GM12878 (cell line): ENCODE measurements around the gene LMO3. TPM values are rescaled to one million over a fixed set of nuclear protein-coding genes. Genes with fewer than 3 reads are reported as not detected.

Experiments
- ATAC-seq: fragments of 200-7000 bp; cut with Tn5 transposase; 3 replicates; pipeline ENCODE4 v1.9.1; 2020; ENCODE audit warnings: mild to moderate bottlenecking, moderate library complexity
- BruUV-seq: library from RNA; stranded (reverse); fragments of 400-500 nt; replicated peaks from 2 replicates; lab custom pipeline; 2021; lab: Mats Ljungman, UMichigan
- CTCF ChIA-PET: fragments of 300-600 bp; sonication (Branson Sonifier 250); formaldehyde crosslinking; extraction: SDS; loops from one replicate; lab custom pipeline; 2021; ENCODE audit warnings: inconsistent platforms; lab: Yijun Ruan, JAX
- POLR2A ChIA-PET: fragments of 350-600 bp; formaldehyde crosslinking; extraction: SDS; loops from one replicate; lab custom pipeline; 2021; ENCODE audit warnings: inconsistent platforms; lab: Charles Lee
- RAD21 ChIA-PET: fragments of 300-600 bp; sonication (Branson Sonifier 250); formaldehyde crosslinking; loops from one replicate; lab custom pipeline; 2023; ENCODE audit warnings: antibody characterized with exemption; ENCODE audit not compliant: unreplicated experiment; lab: Charles Lee
- SMC1A ChIA-PET: fragments of 300-600 bp; sonication (Branson Sonifier 250); formaldehyde crosslinking; loops from one replicate; lab custom pipeline; 2023; ENCODE audit not compliant: unreplicated experiment, uncharacterized antibody; lab: Charles Lee
- DNase-seq: peaks from one replicate; pipeline ENCODE4 v3.0.0-alpha.2; 2011; ENCODE audit warnings: low read depth, low spot score
- FAIRE-seq: peaks from 3 replicates; lab custom pipeline; 2011; peaks lifted over from hg19 to GRCh38; lab: Jason Lieb, UNC
- H2AFZ ChIP-seq: 2 replicates; pipeline ENCODE4 v1.6.0; 2011; ENCODE audit warnings: low read depth, low read length, control low read depth; ENCODE audit not compliant: control insufficient read depth
- H3K27ac ChIP-seq: 2 replicates; pipeline ENCODE4 v1.5.1; 2011; ENCODE audit warnings: control low read depth; ENCODE audit not compliant: control insufficient read depth, insufficient read depth
- H3K27me3 ChIP-seq, 2 experiments: replicated peaks in 1 of 2; 2 replicates each; pipeline versions ENCODE4 v1.6.0 to v1.6.1; 2011; ENCODE audit warnings: low read length in 1 of 2; ENCODE audit not compliant: control insufficient read depth in 2 of 2, insufficient read depth in 2 of 2
- H3K36me3 ChIP-seq, 2 experiments: 2 replicates each; pipeline ENCODE4 v1.5.1; 2011; ENCODE audit warnings: low read length in 1 of 2; ENCODE audit not compliant: control insufficient read depth in 2 of 2, insufficient read depth in 2 of 2
- H3K4me1 ChIP-seq: 2 replicates; pipeline ENCODE4 v1.6.1; 2011; ENCODE audit warnings: mild to moderate bottlenecking, low read length, moderate library complexity, mixed read lengths; ENCODE audit not compliant: control insufficient read depth, insufficient read depth
- H3K4me2 ChIP-seq: 2 replicates; pipeline ENCODE4 v1.6.0; 2011; ENCODE audit warnings: control low read depth; ENCODE audit not compliant: control insufficient read depth, insufficient read depth
- H3K4me3 ChIP-seq: fragments of 200-600 bp; sonication (generic); 2 replicates; pipeline ENCODE4 v1.5.1; 2016
- H3K79me2 ChIP-seq: 2 replicates; pipeline ENCODE4 v1.6.0; 2011; ENCODE audit warnings: low read length; ENCODE audit not compliant: control insufficient read depth, insufficient read depth
- H3K9ac ChIP-seq: 2 replicates; pipeline ENCODE4 v1.8.0; 2011; ENCODE audit warnings: low read length, control low read depth, mixed read lengths; ENCODE audit not compliant: control insufficient read depth, insufficient read depth
- H3K9me3 ChIP-seq: replicated peaks from 3 replicates; pipeline ENCODE4 v1.5.1; 2011; ENCODE audit warnings: mild to moderate bottlenecking, low read length; ENCODE audit not compliant: control insufficient read depth, insufficient read depth
- H4K20me1 ChIP-seq: 2 replicates; pipeline ENCODE4 v1.6.0; 2011; ENCODE audit not compliant: control insufficient read depth, insufficient read depth
- CBX5 ChIP-seq: sonication (generic); IDR thresholded peaks from 2 replicates; pipeline ENCODE4 v1.6.1; 2016; ENCODE audit warnings: low read depth, moderate library complexity, mild to moderate bottlenecking, inconsistent platforms
- E4F1 ChIP-seq: fragments of 450-650 bp; IDR thresholded peaks from 2 replicates; pipeline ENCODE4 v1.6.1; 2018; ENCODE audit warnings: borderline replicate concordance, mild to moderate bottlenecking; ENCODE audit not compliant: partially characterized antibody
- IRF4 ChIP-seq: IDR thresholded peaks from 2 replicates; pipeline ENCODE4 v1.6.1; 2011; ENCODE audit warnings: low read depth, low read length
- MAX ChIP-seq: IDR thresholded peaks from 2 replicates; pipeline ENCODE4 v1.6.1; 2012; ENCODE audit warnings: low read depth, low read length, improper control_type of control experiment
- MYB ChIP-seq: fragments of 150-350 bp; IDR thresholded peaks from 2 replicates; pipeline ENCODE4 v1.6.1; 2014; ENCODE audit warnings: mild to moderate bottlenecking, low read depth, low read length, borderline replicate concordance
- MYC ChIP-seq: IDR thresholded peaks from 2 replicates; pipeline ENCODE4 v1.6.1; 2011; ENCODE audit warnings: mild to moderate bottlenecking, low read length, moderate library complexity, inconsistent platforms; ENCODE audit not compliant: insufficient read depth, insufficient replicate concordance, insufficient read length, severe bottlenecking
- NBN ChIP-seq: fragments of 450-650 bp; IDR thresholded peaks from 2 replicates; pipeline ENCODE4 v1.6.1; 2016
- PRDM15 ChIP-seq: fragments of 450-650 bp; formaldehyde crosslinking; IDR thresholded peaks from 2 replicates; pipeline ENCODE4 v1.4.0; 2020; ENCODE audit warnings: mild to moderate bottlenecking, moderate library complexity
- RCOR1 ChIP-seq: conservative IDR thresholded peaks from 2 replicates; pipeline ENCODE4 v1.6.1; 2012; ENCODE audit warnings: low read depth, low read length, improper control_type of control experiment
- RUNX3 ChIP-seq: IDR thresholded peaks from 2 replicates; pipeline ENCODE4 v1.6.1; 2012; ENCODE audit warnings: low read length, inconsistent platforms
- SIN3A ChIP-seq: IDR thresholded peaks from 2 replicates; pipeline ENCODE4 v1.6.1; 2012; ENCODE audit warnings: low read depth, low read length, improper control_type of control experiment
- SMAD1 ChIP-seq: fragments of 450-650 bp; IDR thresholded peaks from 2 replicates; pipeline ENCODE4 v1.6.1; 2018; ENCODE audit warnings: mild to moderate bottlenecking, low read depth; ENCODE audit not compliant: partially characterized antibody
- TARDBP ChIP-seq: IDR thresholded peaks from 2 replicates; pipeline ENCODE4 v1.6.1; 2016; ENCODE audit warnings: borderline replicate concordance
- TCF3 ChIP-seq: IDR thresholded peaks from 2 replicates; pipeline ENCODE4 v1.6.1; 2012; ENCODE audit warnings: low read depth, mild to moderate bottlenecking, low read length, borderline replicate concordance; ENCODE audit not compliant: insufficient read depth
- TCF7 ChIP-seq: IDR thresholded peaks from 2 replicates; pipeline ENCODE4 v1.6.1; 2014; ENCODE audit warnings: antibody characterized with exemption, borderline replicate concordance
- WGBS: methylation state at CpG from one replicate; pipeline ENCODE4 v1.1.6; 2016; ENCODE audit warnings: low lambda C conversion rate; ENCODE audit not compliant: insufficient replicate concordance, insufficient coverage; ENCODE audit errors: missing lambda C conversion rate; 5-methylcytosine and 5-hydroxymethylcytosine counted together
- in situ Hi-C: fragments of 300-500 bp; cut with MboI; formaldehyde crosslinking; loops from 9 replicates; pipeline ENCODE4 v1.14.3; 2018; ENCODE audit warnings: mixed read lengths
- intact Hi-C: fragments of 100-400 bp; cut with micrococcal nuclease; formaldehyde crosslinking; loops from one replicate; pipeline ENCODE4 v1.14.2; 2022; ENCODE audit not compliant: unreplicated experiment
- polyA plus RNA-seq, 11 experiments: library from polyadenylated mRNA; depleted of rRNA in 4 of 11; unstranded in 6 of 11; stranded (reverse) in 5 of 11; fragments of >200 nt; fragmentation: Nextera tagmentation in 4 of 11; fragmentation: Illumina TruSeq in 1 of 11; extraction: Ambion mirVana in 4 of 11; extraction: Trizol in 1 of 11; gene quantifications; 1 replicate in 1 of 11; 2 replicates in 10 of 11; pipeline versions ENCODE4 v1.2.1 to v1.2.3, GENCODE V29; 2011 to 2016; ENCODE audit warnings: inconsistent platforms in 2 of 11, missing spikeins in 2 of 11, low read depth in 1 of 11
- total RNA-seq, 4 experiments: library from RNA; depleted of rRNA in 3 of 4; stranded (reverse); fragments of >200 nt in 3 of 4; fragmentation: Illumina TruSeq in 1 of 4; extraction: Trizol in 1 of 4; gene quantifications; 2 replicates each; pipeline versions ENCODE4 v1.2.1 to v1.2.3, GENCODE V29; 2013 to 2021
- TF ChIP-seq, protein P1 (sequence below): IDR thresholded peaks from 2 replicates; pipeline ENCODE4 v1.6.1; 2012; ENCODE audit warnings: low read depth, low read length, improper control_type of control experiment

The LMO3 gene
- total and polyA plus RNA-seq, 10 of the 15 experiments (the other 5 are each of a cell fraction or from before 2014, with no cell fraction given): 1.6 to 13.5 (median 1.9) TPM

DNA sequence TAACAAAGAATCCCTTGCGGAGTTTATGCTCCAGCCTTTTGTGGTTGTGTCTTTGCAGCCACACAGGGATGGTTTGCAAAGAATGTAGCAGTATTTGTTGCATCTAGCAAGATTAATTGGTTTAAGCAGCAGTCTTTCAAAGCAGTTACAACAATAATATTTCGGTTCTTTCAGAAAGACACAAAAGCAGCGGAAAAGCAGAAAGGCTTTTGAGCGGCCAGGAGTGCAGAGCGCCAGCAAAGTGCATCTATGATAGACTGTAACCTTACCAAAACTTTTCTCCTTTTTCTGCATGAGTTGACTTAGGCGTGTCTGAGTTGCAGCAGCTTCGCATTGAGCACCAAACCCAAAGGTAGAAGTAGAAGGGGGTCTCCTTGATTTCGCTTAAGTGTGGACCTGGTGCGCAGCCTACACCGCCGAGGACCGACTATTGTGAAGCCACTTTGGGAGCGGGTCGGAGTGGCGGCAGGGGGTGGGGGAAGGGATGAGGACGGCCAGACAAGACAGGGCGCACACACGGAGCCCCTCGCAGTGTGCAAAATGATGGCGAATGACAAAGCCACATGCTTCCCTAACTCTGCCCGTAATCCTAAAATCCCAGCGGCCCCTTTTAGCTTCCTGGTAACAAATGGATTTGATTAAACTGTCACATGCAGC lies 1.2 kb downstream of the LMO3 start:
- no peak overlapping the region for H3K27ac ChIP-seq
- H2AFZ ChIP-seq: no peak overlapping the region
- H4K20me1 ChIP-seq: no peaks in the 10 kb centered on the region
- no peaks in the 10 kb centered on the region for H3K36me3 ChIP-seq
- ChIA-PET SMC1A (interaction anchor here (0.9 to 9.7 kb wide), 8 partner anchors 6 to 219 kb away, joined by 3 to 121 read pairs (median 8); partner anchors contain the start of gene LMO3), POLR2A (interaction anchor here (0.8 to 1.1 kb wide), 3 partner anchors 9 to 240 kb away, joined by 3 read pairs; no protein-coding TSS in a partner anchor), CTCF (interaction anchor here (0.9 to 1.8 kb wide), 3 partner anchors 11 to 248 kb away, joined by 3 to 4 read pairs (median 4); no protein-coding TSS in a partner anchor), RAD21 (interaction anchor here (0.6 to 1.8 kb wide), 4 partner anchors 18 to 228 kb away, joined by 3 to 6 read pairs (median 3); no protein-coding TSS in a partner anchor)
- 54% methylated on average over 22 of the region's 22 CpGs for WGBS
- in situ Hi-C loops: no loop called here
- H3K4me2 ChIP-seq: no peak overlapping the region
- TF ChIP-seq E4F1 (no peak), SIN3A (no peak), SMAD1 (no peak), PRDM15 (CRISPR knock-in tag) (no peak), IRF4 (no peak), TCF3 (no peak), NBN (no peak), TCF7 (no peak), RUNX3 (no peak), TARDBP (no peak), MYC (no peak), MYB (no peak), CBX5 (no peak), MAX (no peak), RCOR1 (no peak)
- TF ChIP-seq, protein P1, sequence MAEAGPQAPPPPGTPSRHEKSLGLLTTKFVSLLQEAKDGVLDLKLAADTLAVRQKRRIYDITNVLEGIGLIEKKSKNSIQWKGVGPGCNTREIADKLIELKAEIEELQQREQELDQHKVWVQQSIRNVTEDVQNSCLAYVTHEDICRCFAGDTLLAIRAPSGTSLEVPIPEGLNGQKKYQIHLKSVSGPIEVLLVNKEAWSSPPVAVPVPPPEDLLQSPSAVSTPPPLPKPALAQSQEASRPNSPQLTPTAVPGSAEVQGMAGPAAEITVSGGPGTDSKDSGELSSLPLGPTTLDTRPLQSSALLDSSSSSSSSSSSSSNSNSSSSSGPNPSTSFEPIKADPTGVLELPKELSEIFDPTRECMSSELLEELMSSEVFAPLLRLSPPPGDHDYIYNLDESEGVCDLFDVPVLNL: no peak
- DNase-seq (no peak), ATAC-seq (no peak), FAIRE-seq (no peak)
- no peaks in the 10 kb centered on the region for H3K4me1 ChIP-seq
- intact Hi-C loops: no loop called here
- H3K9ac ChIP-seq: no peak overlapping the region
- H3K79me2 ChIP-seq: no peaks in the 10 kb centered on the region
- H3K9me3 ChIP-seq: no peaks in the 10 kb centered on the region
- no peak overlapping the region for H3K4me3 ChIP-seq
- H3K27me3 ChIP-seq: peaks cover 0 to 2% of the 10 kb centered on the region in 2 experiments; a peak in 2 of 4 replicates
- no TSS peak for BruUV-seq
